ENCODE measurements around the gene CXCL12.

CXCL12 gene

DNA sequence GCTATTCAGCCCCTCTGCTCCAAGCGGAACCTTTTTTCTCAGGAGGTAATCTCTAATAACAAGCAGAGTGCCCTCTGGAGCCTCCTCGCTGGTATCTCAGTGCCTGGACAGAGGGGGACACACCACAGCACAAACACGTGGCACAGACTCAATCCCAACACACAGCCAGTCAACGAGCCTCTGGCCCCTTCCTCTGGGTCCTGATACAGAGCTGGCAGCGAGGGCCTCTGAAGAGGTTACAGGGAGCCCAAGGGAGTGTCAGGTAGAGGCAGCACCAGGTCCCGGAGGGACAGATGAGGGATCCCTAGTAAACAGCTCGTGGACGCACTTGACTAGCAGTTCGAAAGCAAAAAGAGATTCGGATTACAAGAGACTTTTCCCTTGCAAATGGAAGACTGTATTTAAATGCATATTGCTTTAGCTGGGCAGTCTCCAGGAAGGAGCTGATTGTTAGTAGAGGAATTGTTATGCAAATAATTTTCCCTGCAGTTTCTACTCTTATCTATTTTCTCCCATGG is 14.1 kb downstream of the CXCL12 start:
- Histone ChIP-seq H3K9me3 (ENCODE audit: insufficient read depth, low read depth, low read length) (no peaks in the 10 kb centered on the region), H3K9ac (ENCODE audit: low read depth, low read length) (peak overlapping the region; percentile 68), H3K4me1 (ENCODE audit: insufficient read depth, low read length) (peaks cover 27% of the 10 kb centered on the region), H3K4me3 (ENCODE audit: low read length) (peak overlapping the region; percentile 27), H3K36me3 (ENCODE audit: insufficient read depth, low read length) (peaks cover 24% of the 10 kb centered on the region; the same call in 1 of the 2 replicates), H3K27me3 (ENCODE audit: insufficient read depth, low read length) (no peaks in the 10 kb centered on the region), H3K27ac (ENCODE audit: low read depth, low read length) (peak overlapping the region; percentile 98)
- 3% methylated on average over 10 of the region's 10 CpGs for WGBS

DNA sequence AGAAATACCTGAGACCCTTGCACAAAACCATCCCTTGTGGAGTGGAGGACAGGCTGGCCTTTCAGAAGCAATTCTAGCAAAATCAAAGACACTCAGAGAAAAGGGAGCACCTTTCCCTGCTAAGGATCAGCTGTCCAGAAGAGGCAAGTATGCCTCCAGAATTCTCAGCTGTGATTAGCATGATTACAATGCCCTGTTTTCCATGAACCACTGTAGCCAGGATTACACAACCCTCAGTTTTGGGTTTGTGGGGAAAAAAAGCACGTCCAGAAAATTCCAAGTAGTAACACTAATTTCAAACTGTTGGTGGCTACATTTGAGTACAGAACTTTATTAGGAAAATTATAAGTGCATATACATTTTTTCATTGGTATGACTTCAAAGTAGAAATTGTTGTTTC is 15.0 kb downstream of the CXCL12 start:
- no peak overlapping the region for H3K9ac ChIP-seq (ENCODE audit: low read depth, low read length)

DNA sequence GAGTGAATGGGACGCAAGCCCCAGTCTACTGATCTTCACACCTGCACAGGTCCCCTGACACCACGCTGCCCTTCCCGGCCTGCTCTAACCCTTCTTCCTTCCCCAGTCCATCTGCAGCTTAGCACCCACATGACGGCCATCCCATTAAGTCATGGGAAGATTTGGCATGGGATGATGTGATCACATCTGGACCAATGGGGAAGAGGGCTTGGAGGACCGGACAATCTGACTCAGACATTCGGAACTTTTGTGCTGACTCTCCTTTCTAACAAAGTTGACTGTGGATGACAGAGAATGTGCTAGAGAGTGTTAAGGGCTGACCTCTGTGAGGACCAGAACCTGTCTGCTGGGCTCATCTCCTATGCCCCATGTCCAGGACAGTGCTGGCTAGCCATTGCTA is 15.6 kb downstream of the CXCL12 start:
- WGBS = 94% methylated on average over 6 of the region's 6 CpGs
- Histone ChIP-seq H3K9ac (ENCODE audit: low read depth, low read length) (no peak overlapping the region), H3K27ac (ENCODE audit: low read depth, low read length) (no peak overlapping the region; the same call in 1 of the 2 replicates)

More for the DNA sequence above, 15.0 kb downstream of the CXCL12 start:
- H3K4me3 ChIP-seq (ENCODE audit: low read length) = no peak overlapping the region
- H3K36me3 ChIP-seq (ENCODE audit: insufficient read depth, low read length) = peaks cover 18% of the 10 kb centered on the region; the same call in 1 of the 2 replicates
- no CpG with 5 or more reads among the region's 1 CpG for WGBS
- no peaks in the 10 kb centered on the region for H3K9me3 ChIP-seq (ENCODE audit: insufficient read depth, low read depth, low read length)
- H3K27ac ChIP-seq (ENCODE audit: low read depth, low read length) = peak overlapping the region; percentile 98; the same call in 1 of the 2 replicates
- H3K4me1 ChIP-seq (ENCODE audit: insufficient read depth, low read length) = peaks cover 27% of the 10 kb centered on the region
- no peaks in the 10 kb centered on the region for H3K27me3 ChIP-seq (ENCODE audit: insufficient read depth, low read length)

DNA sequence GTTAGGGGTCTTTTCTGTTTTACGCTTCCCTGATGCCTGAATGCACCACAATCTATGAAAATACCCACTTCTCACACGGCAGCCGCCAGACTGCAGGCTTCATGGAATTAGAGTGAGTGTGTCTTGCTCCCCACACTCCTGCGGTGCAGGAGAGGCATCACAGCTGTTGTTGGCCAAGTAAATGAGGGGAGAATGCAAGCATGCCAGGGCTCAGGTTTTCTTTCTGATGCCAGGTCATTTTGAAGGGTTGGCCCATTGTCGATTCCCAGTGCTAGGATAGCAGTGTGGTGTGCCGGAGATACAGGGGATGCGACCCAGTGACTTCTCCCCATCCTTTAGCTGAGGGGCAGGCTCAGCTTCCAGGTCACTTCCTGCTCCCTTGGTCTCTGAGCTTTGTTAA is 16.3 kb downstream of the CXCL12 start:
- no peak overlapping the region for H3K9ac ChIP-seq (ENCODE audit: low read depth, low read length)
- no peak overlapping the region for H3K4me3 ChIP-seq (ENCODE audit: low read length)
- WGBS = 94% methylated on average over 7 of the region's 7 CpGs
- H3K27ac ChIP-seq (ENCODE audit: low read depth, low read length) = no peak overlapping the region
- peaks cover 27% of the 10 kb centered on the region for H3K4me1 ChIP-seq (ENCODE audit: insufficient read depth, low read length)
- H3K36me3 ChIP-seq (ENCODE audit: insufficient read depth, low read length) = peaks cover 7% of the 10 kb centered on the region; the same call in 1 of the 2 replicates
- no peaks in the 10 kb centered on the region for H3K27me3 ChIP-seq (ENCODE audit: insufficient read depth, low read length)
- H3K9me3 ChIP-seq (ENCODE audit: insufficient read depth, low read depth, low read length) = no peaks in the 10 kb centered on the region

More for the DNA sequence above, 15.6 kb downstream of the CXCL12 start:
- Histone ChIP-seq H3K9me3 (ENCODE audit: insufficient read depth, low read depth, low read length) (no peaks in the 10 kb centered on the region), H3K4me1 (ENCODE audit: insufficient read depth, low read length) (peaks cover 27% of the 10 kb centered on the region), H3K27me3 (ENCODE audit: insufficient read depth, low read length) (no peaks in the 10 kb centered on the region), H3K4me3 (ENCODE audit: low read length) (no peak overlapping the region), H3K36me3 (ENCODE audit: insufficient read depth, low read length) (peaks cover 13% of the 10 kb centered on the region; the same call in 1 of the 2 replicates)

- no peaks in the 10 kb centered on the region for H3K9me3 ChIP-seq (ENCODE audit: insufficient read depth, low read depth, low read length)
- H3K9ac ChIP-seq (ENCODE audit: low read depth, low read length) = no peak overlapping the region
- no peak overlapping the region for H3K27ac ChIP-seq (ENCODE audit: low read depth, low read length)
- no peaks in the 10 kb centered on the region for H3K27me3 ChIP-seq (ENCODE audit: insufficient read depth, low read length)
- 90% methylated on average over 6 of the region's 6 CpGs for WGBS
- H3K36me3 ChIP-seq (ENCODE audit: insufficient read depth, low read length) = no peaks in the 10 kb centered on the region
- peaks cover 25% of the 10 kb centered on the region for H3K4me1 ChIP-seq (ENCODE audit: insufficient read depth, low read length)
- no peak overlapping the region for H3K4me3 ChIP-seq (ENCODE audit: low read length)
Observed at GRCh38 chr10:44366941-44367630, 17.8 kb downstream of the CXCL12 start.

DNA sequence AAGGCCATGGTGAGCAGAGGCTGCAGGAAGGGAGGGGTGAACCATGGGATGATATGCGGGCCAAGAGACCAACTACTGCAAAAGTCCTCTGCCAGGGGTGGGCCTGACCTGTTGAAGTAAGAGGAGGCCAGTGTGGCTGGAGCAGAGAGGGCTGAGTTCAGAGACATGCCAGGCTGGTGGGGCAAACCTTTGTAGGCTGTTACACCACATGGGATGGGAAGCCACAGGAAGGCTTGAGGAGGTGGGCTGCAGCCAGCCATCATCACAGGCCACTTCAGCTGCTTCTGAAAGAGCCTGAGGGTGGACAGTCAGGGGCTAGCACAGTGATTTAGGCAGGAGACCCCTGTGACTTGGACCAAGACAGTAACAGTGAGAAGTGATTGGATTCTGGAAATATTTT is 20.3 kb downstream of the CXCL12 start:
- WGBS = 92% methylated on average over 1 of the region's 1 CpG
- Histone ChIP-seq H3K27ac (ENCODE audit: low read depth, low read length) (no peak overlapping the region), H3K4me1 (ENCODE audit: insufficient read depth, low read length) (peaks cover 4% of the 10 kb centered on the region; the same call in 1 of the 2 replicates), H3K9me3 (ENCODE audit: insufficient read depth, low read depth, low read length) (no peaks in the 10 kb centered on the region), H3K9ac (ENCODE audit: low read depth, low read length) (no peak overlapping the region), H3K36me3 (ENCODE audit: insufficient read depth, low read length) (no peaks in the 10 kb centered on the region), H3K4me3 (ENCODE audit: low read length) (no peak overlapping the region), H3K27me3 (ENCODE audit: insufficient read depth, low read length) (no peaks in the 10 kb centered on the region)

DNA sequence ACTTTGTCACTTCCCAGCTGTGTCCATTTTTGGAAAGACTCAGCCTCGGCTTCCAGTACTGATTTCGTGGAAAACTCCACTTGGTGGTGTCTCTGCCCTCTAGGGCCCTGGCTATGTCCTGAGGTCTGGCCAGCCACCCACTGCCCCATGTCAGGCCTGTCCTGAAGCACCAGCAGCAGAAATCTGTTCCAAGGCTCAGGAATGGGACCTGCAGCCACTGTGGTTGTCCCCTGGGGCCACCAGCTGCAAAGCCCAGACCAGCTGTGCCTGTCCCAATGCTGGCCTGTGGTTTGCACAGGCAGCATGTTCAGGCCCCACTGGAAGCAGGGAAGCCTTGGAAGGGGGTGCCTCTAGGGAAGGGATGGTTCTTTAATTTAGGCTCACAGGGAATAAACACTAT is 21.2 kb downstream of the CXCL12 start:
- H3K27ac ChIP-seq (ENCODE audit: low read depth, low read length) = no peak overlapping the region
- no peaks in the 10 kb centered on the region for H3K36me3 ChIP-seq (ENCODE audit: insufficient read depth, low read length)
- H3K9ac ChIP-seq (ENCODE audit: low read depth, low read length) = no peak overlapping the region
- H3K27me3 ChIP-seq (ENCODE audit: insufficient read depth, low read length) = no peaks in the 10 kb centered on the region
- no peak overlapping the region for H3K4me3 ChIP-seq (ENCODE audit: low read length)
- WGBS = 91% methylated on average over 2 of the region's 2 CpGs
- H3K9me3 ChIP-seq (ENCODE audit: insufficient read depth, low read depth, low read length) = no peaks in the 10 kb centered on the region
- H3K4me1 ChIP-seq (ENCODE audit: insufficient read depth, low read length) = no peaks in the 10 kb centered on the region; the same call in 1 of the 2 replicates

DNA sequence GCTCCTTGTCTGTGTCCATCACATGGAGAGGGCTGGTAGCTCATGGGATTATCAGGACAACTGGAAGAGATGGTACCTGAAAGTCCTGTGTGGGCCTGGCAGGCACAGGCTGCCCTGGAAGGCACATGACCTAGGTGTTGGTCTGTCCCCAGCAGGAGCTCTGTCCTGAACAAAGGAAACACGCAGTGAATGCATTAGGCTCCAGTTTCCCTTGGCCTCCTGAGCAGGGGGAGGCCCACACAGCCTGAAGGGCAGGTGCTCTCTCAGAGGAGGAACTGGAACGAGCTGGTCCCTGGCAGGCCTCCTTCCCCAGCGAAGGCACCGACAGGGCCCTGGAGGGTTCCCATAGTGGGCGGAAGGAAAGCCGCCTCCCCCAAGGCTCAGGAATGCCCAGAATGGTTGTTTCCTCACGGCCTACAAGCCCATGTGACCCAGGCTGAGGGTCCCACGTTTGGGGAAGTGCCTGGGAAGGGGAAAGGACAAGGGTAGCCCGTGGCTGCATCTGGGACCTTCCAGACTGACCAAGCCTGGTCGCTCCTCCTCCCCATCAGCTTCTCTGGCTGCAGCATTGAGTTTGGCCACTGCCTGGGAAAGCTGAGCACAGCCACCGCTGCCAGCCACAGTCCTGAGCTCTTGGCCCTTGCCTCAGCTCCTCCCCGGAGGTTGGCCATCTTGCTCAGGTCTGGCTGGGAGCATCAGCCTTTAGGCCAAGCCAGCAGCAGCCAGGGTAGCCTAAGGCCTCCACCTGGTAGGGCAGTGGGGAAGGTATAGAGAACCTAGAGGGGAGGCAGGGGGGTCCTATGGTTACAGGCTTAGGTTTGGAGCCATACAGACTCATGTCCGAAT is 21.8 kb downstream of the CXCL12 start:
- Histone ChIP-seq H3K27me3 (ENCODE audit: insufficient read depth, low read length) (no peaks in the 10 kb centered on the region), H3K4me3 (ENCODE audit: low read length) (no peak overlapping the region), H3K9ac (ENCODE audit: low read depth, low read length) (no peak overlapping the region), H3K27ac (ENCODE audit: low read depth, low read length) (no peak overlapping the region; the same call in 1 of the 2 replicates), H3K4me1 (ENCODE audit: insufficient read depth, low read length) (no peaks in the 10 kb centered on the region; the same call in 1 of the 2 replicates), H3K9me3 (ENCODE audit: insufficient read depth, low read depth, low read length) (no peaks in the 10 kb centered on the region), H3K36me3 (ENCODE audit: insufficient read depth, low read length) (no peaks in the 10 kb centered on the region)
- WGBS = 68% methylated on average over 13 of the region's 13 CpGs

GRCh38 chr10:44361109-44361508 is 23.8 kb downstream of the CXCL12 start:
- Histone ChIP-seq H3K4me3 (ENCODE audit: low read length) (no peak overlapping the region), H3K9me3 (ENCODE audit: insufficient read depth, low read depth, low read length) (no peaks in the 10 kb centered on the region), H3K9ac (ENCODE audit: low read depth, low read length) (no peak overlapping the region), H3K27me3 (ENCODE audit: insufficient read depth, low read length) (no peaks in the 10 kb centered on the region), H3K4me1 (ENCODE audit: insufficient read depth, low read length) (no peaks in the 10 kb centered on the region; the same call in 1 of the 2 replicates), H3K27ac (ENCODE audit: low read depth, low read length) (no peak overlapping the region), H3K36me3 (ENCODE audit: insufficient read depth, low read length) (no peaks in the 10 kb centered on the region)
- WGBS = 63% methylated on average over 1 of the region's 1 CpG

GRCh38 chr10:44358080-44358771 is 26.7 kb downstream of the CXCL12 start:
- Histone ChIP-seq H3K9me3 (ENCODE audit: insufficient read depth, low read depth, low read length) (no peaks in the 10 kb centered on the region), H3K27me3 (ENCODE audit: insufficient read depth, low read length) (no peaks in the 10 kb centered on the region), H3K4me3 (ENCODE audit: low read length) (no peak overlapping the region), H3K4me1 (ENCODE audit: insufficient read depth, low read length) (no peaks in the 10 kb centered on the region; the same call in 1 of the 2 replicates), H3K36me3 (ENCODE audit: insufficient read depth, low read length) (no peaks in the 10 kb centered on the region), H3K27ac (ENCODE audit: low read depth, low read length) (no peak overlapping the region), H3K9ac (ENCODE audit: low read depth, low read length) (no peak overlapping the region)
- 82% methylated on average over 8 of the region's 8 CpGs for WGBS
